H1 (cell line): ENCODE data around the gene ANKRD12. TPM values are rescaled to one million over a fixed set of nuclear protein-coding genes. Genes with fewer than 3 reads are reported as not detected.

Experiments used
- CTCF ChIA-PET: fragments of 300-600 bp; sonication (Branson Sonifier 250); formaldehyde crosslinking; loops from one replicate; lab custom pipeline; 2021; ENCODE audit not compliant: partially characterized antibody; lab: Charles Lee
- POLR2A ChIA-PET: fragments of 300-600 bp; sonication (Branson Sonifier 250); formaldehyde crosslinking; loops from one replicate; lab custom pipeline; 2021; ENCODE audit warnings: inconsistent platforms; ENCODE audit not compliant: partially characterized antibody; lab: Charles Lee
- DNase-seq, 2 experiments: peaks; one replicate each; pipeline versions ENCODE4 v3.0.0 to v3.0.0-alpha.2; 2010 to 2022; ENCODE audit warnings: low spot score in 2 of 2, low read depth in 1 of 2, mixed read lengths in 1 of 2
- FAIRE-seq: peaks from 2 replicates; lab custom pipeline; 2011; peaks lifted over from hg19 to GRCh38; lab: Jason Lieb, UNC
- H2AFZ ChIP-seq: 2 replicates; pipeline ENCODE4 v1.8.1; 2012; ENCODE audit warnings: low read length, inconsistent platforms
- H2AK5ac ChIP-seq: 2 replicates; pipeline ENCODE4 v1.6.1; 2013; ENCODE audit warnings: low read depth, low read length
- H2BK120ac ChIP-seq: replicated peaks from 2 replicates; pipeline ENCODE3; 2013; ENCODE audit warnings: low read depth, low read length, inconsistent platforms
- H2BK12ac ChIP-seq: 2 replicates; pipeline ENCODE4 v1.6.1; 2013; ENCODE audit warnings: low read depth, low read length
- H2BK15ac ChIP-seq: 2 replicates; pipeline ENCODE4 v1.6.1; 2013; ENCODE audit warnings: low read length
- H2BK20ac ChIP-seq: 2 replicates; pipeline ENCODE4 v1.6.1; 2013; ENCODE audit warnings: low read length
- H2BK5ac ChIP-seq: 2 replicates; pipeline ENCODE4 v1.6.1; 2013; ENCODE audit warnings: low read depth, low read length
- H3K14ac ChIP-seq: 2 replicates; pipeline ENCODE4 v1.6.1; 2013; ENCODE audit warnings: inconsistent platforms; ENCODE audit not compliant: insufficient read length
- H3K18ac ChIP-seq: 2 replicates; pipeline ENCODE4 v1.6.1; 2013; ENCODE audit warnings: low read length; ENCODE audit errors: extremely low read depth
- H3K23ac ChIP-seq: 2 replicates; pipeline ENCODE4 v1.6.1; 2013; ENCODE audit warnings: inconsistent platforms; ENCODE audit not compliant: insufficient read length
- H3K23me2 ChIP-seq: 2 replicates; pipeline ENCODE4 v1.6.1; 2013; ENCODE audit warnings: low read depth, low read length
- H3K27ac ChIP-seq: 2 replicates; pipeline ENCODE4 v1.6.1; 2011; ENCODE audit warnings: low read depth, low read length, inconsistent platforms
- H3K27me3 ChIP-seq, 4 experiments: replicated peaks in 1 of 4; 1 replicate in 1 of 4; 2 replicates in 3 of 4; pipeline versions ENCODE4 v1.6.1 to v1.8.1; 2011 to 2013; ENCODE audit warnings: low read length in 3 of 4, mild to moderate bottlenecking in 3 of 4, inconsistent platforms in 2 of 4, mixed read lengths in 2 of 4, moderate library complexity in 1 of 4; ENCODE audit not compliant: control insufficient read depth in 3 of 4, insufficient read depth in 3 of 4; ENCODE audit errors: extremely low read depth in 1 of 4
- H3K36me3 ChIP-seq, 4 experiments: 2 replicates each; pipeline versions ENCODE4 v1.6.1 to v1.8.1; 2011 to 2013; ENCODE audit warnings: mild to moderate bottlenecking in 4 of 4, low read length in 3 of 4, moderate library complexity in 2 of 4, control low read depth in 1 of 4, inconsistent platforms in 1 of 4; ENCODE audit not compliant: insufficient read depth in 4 of 4, control insufficient read depth in 2 of 4
- H3K4ac ChIP-seq: replicated peaks from 2 replicates; pipeline ENCODE3; 2013; ENCODE audit warnings: low read length, low read depth, mixed read lengths, inconsistent platforms; ENCODE audit not compliant: insufficient read length
- H3K4me1 ChIP-seq, 4 experiments: replicated peaks in 1 of 4; 1 replicate in 1 of 4; 2 replicates in 3 of 4; pipeline versions ENCODE4 v1.6.1 to v1.8.1; 2011 to 2013; ENCODE audit warnings: low read length in 3 of 4, inconsistent platforms in 2 of 4, mixed read lengths in 1 of 4; ENCODE audit not compliant: insufficient read depth in 4 of 4, control insufficient read depth in 3 of 4
- H3K4me2 ChIP-seq, 2 experiments: 2 replicates each; pipeline versions ENCODE4 v1.6.1 to v1.8.1; 2011 to 2013; ENCODE audit warnings: low read depth in 2 of 2, low read length in 2 of 2, control low read depth in 1 of 2, inconsistent platforms in 1 of 2, mild to moderate bottlenecking in 1 of 2; ENCODE audit not compliant: insufficient read depth in 1 of 2
- H3K4me3 ChIP-seq, 4 experiments: fragments of 200-600, 300-600 bp in 1 of 4; sonication (generic), shearing (Covaris generic), sonication (Bioruptor Twin) in 1 of 4; 2 replicates each; pipeline versions ENCODE4 v1.5.1 to v1.8.1; 2011 to 2016; ENCODE audit warnings: low read length in 4 of 4, low read depth in 3 of 4, control low read depth in 2 of 4, inconsistent platforms in 2 of 4, mild to moderate bottlenecking in 2 of 4, mixed read lengths in 1 of 4, moderate library complexity in 1 of 4; ENCODE audit not compliant: insufficient read depth in 2 of 4; ENCODE audit errors: extremely low read depth in 1 of 4
- H3K56ac ChIP-seq: replicated peaks from 2 replicates; pipeline ENCODE3; 2013; ENCODE audit warnings: low read depth, mild to moderate bottlenecking, mixed read lengths, low read length, inconsistent platforms; ENCODE audit not compliant: insufficient read length
- H3K79me1 ChIP-seq: 2 replicates; pipeline ENCODE4 v1.6.1; 2013; ENCODE audit warnings: low read depth, low read length, control low read depth
- H3K79me2 ChIP-seq, 2 experiments: 2 replicates each; pipeline versions ENCODE4 v1.6.1 to v1.8.1; 2012 to 2013; ENCODE audit warnings: low read length in 2 of 2, mild to moderate bottlenecking in 2 of 2, inconsistent platforms in 1 of 2; ENCODE audit not compliant: insufficient read depth in 2 of 2, control insufficient read depth in 1 of 2
- H3K9ac ChIP-seq, 4 experiments: replicated peaks in 1 of 4; 1 replicate in 1 of 4; 2 replicates in 3 of 4; pipeline versions ENCODE4 v1.6.1 to v1.8.1; 2011 to 2013; ENCODE audit warnings: low read depth in 3 of 4, low read length in 3 of 4, control low read depth in 2 of 4, mild to moderate bottlenecking in 2 of 4, moderate library complexity in 2 of 4, inconsistent platforms in 1 of 4; ENCODE audit errors: extremely low read depth in 1 of 4
- H3K9me3 ChIP-seq, 2 experiments: 2 replicates each; pipeline versions ENCODE4 v1.6.1 to v1.8.1; 2012 to 2013; ENCODE audit warnings: mild to moderate bottlenecking in 2 of 2, moderate library complexity in 2 of 2, control low read depth in 1 of 2, inconsistent platforms in 1 of 2, low read depth in 1 of 2, low read length in 1 of 2, mixed read lengths in 1 of 2; ENCODE audit not compliant: insufficient read depth in 2 of 2
- H4K20me1 ChIP-seq, 2 experiments: replicated peaks in 1 of 2; 2 replicates each; pipeline versions ENCODE3 to v1.8.1; 2011 to 2013; ENCODE audit warnings: inconsistent platforms in 2 of 2, low read length in 2 of 2, mild to moderate bottlenecking in 1 of 2; ENCODE audit not compliant: insufficient read depth in 2 of 2, control insufficient read depth in 1 of 2
- H4K5ac ChIP-seq: 2 replicates; pipeline ENCODE4 v1.6.1; 2013; ENCODE audit warnings: low read length, low read depth, mixed read lengths, inconsistent platforms; ENCODE audit not compliant: insufficient read length
- H4K8ac ChIP-seq: 2 replicates; pipeline ENCODE4 v1.8.0; 2013; ENCODE audit warnings: mild to moderate bottlenecking, moderate library complexity, low read length, inconsistent platforms; ENCODE audit not compliant: insufficient read depth; ENCODE audit errors: extremely low read depth
- H4K91ac ChIP-seq: replicated peaks from 2 replicates; pipeline ENCODE3; 2013; ENCODE audit warnings: low read length, mixed read lengths, inconsistent platforms; ENCODE audit not compliant: insufficient read length
- GTF2F1 ChIP-seq: IDR thresholded peaks from 2 replicates; pipeline ENCODE4 v1.6.1; 2012; ENCODE audit warnings: low read depth, low read length, improper control_type of control experiment, borderline replicate concordance
- KDM4A ChIP-seq: IDR thresholded peaks from one replicate; pipeline ENCODE4 v1.7.1; 2012; ENCODE audit warnings: low read depth, mild to moderate bottlenecking, moderate library complexity, low read length, inconsistent platforms; ENCODE audit not compliant: severe bottlenecking
- RBBP5 ChIP-seq: IDR thresholded peaks from 2 replicates; pipeline ENCODE4 v1.7.1; 2012; ENCODE audit warnings: low read depth, mild to moderate bottlenecking, inconsistent platforms, low read length, moderate library complexity, borderline replicate concordance
- RFX5 ChIP-seq: IDR thresholded peaks from 2 replicates; pipeline ENCODE4 v1.6.1; 2011; ENCODE audit warnings: low read depth, low read length, improper control_type of control experiment, borderline replicate concordance
- WGBS, 2 experiments: shearing (Covaris generic) in 1 of 2; methylation state at CpG; one replicate each; pipeline versions ENCODE4 v1.1.6 to v1.1.7; 2013 to 2015; ENCODE audit warnings: low lambda C conversion rate in 2 of 2, mixed read lengths in 2 of 2, inconsistent platforms in 1 of 2, low coverage in 1 of 2, missing lambda C conversion rate in 1 of 2; ENCODE audit not compliant: insufficient replicate concordance in 2 of 2, insufficient coverage in 1 of 2, insufficient read length in 1 of 2; ENCODE audit errors: extremely low coverage in 1 of 2, missing lambda C conversion rate in 1 of 2; 5-methylcytosine and 5-hydroxymethylcytosine counted together
- polyA plus RNA-seq, 7 experiments: library from polyadenylated mRNA; depleted of rRNA in 3 of 7; stranded (reverse) in 5 of 7; unstranded in 2 of 7; fragments of >200 nt in 5 of 7; fragments of 200-250 nt in 2 of 7; gene quantifications; 1 replicate in 5 of 7; 2 replicates in 1 of 7; 4 replicates in 1 of 7; pipeline versions ENCODE4 v1.2.1 to v1.2.3, GENCODE V29; 2011 to 2013; ENCODE audit warnings: missing spikeins in 2 of 7, mixed read lengths in 2 of 7
- total RNA-seq: library from RNA; stranded (reverse); fragmentation: NEBNext Ultra II Directional; extraction: Animal tissue kit (Norgen Biotek cat#: 25700); gene quantifications from 2 replicates; pipeline ENCODE4 v1.2.1, GENCODE V29; 2021

ANKRD12 gene
- total and polyA plus RNA-seq, 2 of the 8 experiments (the other 6 are each of a cell fraction or from before 2014, with no cell fraction given) = 2.6 to 37.9 TPM

GRCh38 chr18:9210966-9211365, 74.4 kb downstream of the ANKRD12 start:
- Histone ChIP-seq H4K20me1 (no peaks in the 10 kb centered on the region), H3K4me2 (no peak overlapping the region), H3K14ac (no peak overlapping the region), H3K9me3 (no peaks in the 10 kb centered on the region), H3K79me2 (no peaks in the 10 kb centered on the region), H4K91ac (no peak overlapping the region), H3K23me2 (no peaks in the 10 kb centered on the region), H3K56ac (no peak overlapping the region), H2BK12ac (no peak overlapping the region), H2BK20ac (no peak overlapping the region), H4K5ac (no peak overlapping the region), H2AFZ (no peak overlapping the region), H3K18ac (no peak overlapping the region), H3K27ac (no peak overlapping the region), H3K4ac (no peak overlapping the region), H3K36me3 (peaks cover 0 to 25% (median 2%) of the 10 kb centered on the region in 4 experiments; a peak in 2 of 8 replicates), H3K9ac (no peak overlapping the region), H2BK15ac (no peak overlapping the region), H3K27me3 (no peaks in the 10 kb centered on the region), H3K4me1 (no peaks in the 10 kb centered on the region), H2BK5ac (no peak overlapping the region), H3K79me1 (no peaks in the 10 kb centered on the region), H3K4me3 (no peak overlapping the region), H2AK5ac (no peak overlapping the region), H3K23ac (no peak overlapping the region), H2BK120ac (no peak overlapping the region), H4K8ac (no peak overlapping the region)
- ChIA-PET CTCF (no interaction called here), POLR2A (no interaction called here)
- WGBS, 2 experiments = 94% methylated on average over 2 of the region's 2 CpGs; no CpG with 5 or more reads in 1 of the 2 experiments
- FAIRE-seq (no peak), DNase-seq (no peak)
- no peak for TF ChIP-seq GTF2F1
- TF ChIP-seq RBBP5 = no peak
- TF ChIP-seq KDM4A = no peak
- TF ChIP-seq RFX5 = no peak
